Measurements from ENCODE around the gene SLC7A9. TPM values are rescaled to one million over a fixed set of nuclear protein-coding genes. Genes with fewer than 3 reads are reported as not detected.

SLC7A9 gene
- total RNA-seq, 4 donors from 2014 or later, result 0.96 TPM; not detected in 3

DNA sequence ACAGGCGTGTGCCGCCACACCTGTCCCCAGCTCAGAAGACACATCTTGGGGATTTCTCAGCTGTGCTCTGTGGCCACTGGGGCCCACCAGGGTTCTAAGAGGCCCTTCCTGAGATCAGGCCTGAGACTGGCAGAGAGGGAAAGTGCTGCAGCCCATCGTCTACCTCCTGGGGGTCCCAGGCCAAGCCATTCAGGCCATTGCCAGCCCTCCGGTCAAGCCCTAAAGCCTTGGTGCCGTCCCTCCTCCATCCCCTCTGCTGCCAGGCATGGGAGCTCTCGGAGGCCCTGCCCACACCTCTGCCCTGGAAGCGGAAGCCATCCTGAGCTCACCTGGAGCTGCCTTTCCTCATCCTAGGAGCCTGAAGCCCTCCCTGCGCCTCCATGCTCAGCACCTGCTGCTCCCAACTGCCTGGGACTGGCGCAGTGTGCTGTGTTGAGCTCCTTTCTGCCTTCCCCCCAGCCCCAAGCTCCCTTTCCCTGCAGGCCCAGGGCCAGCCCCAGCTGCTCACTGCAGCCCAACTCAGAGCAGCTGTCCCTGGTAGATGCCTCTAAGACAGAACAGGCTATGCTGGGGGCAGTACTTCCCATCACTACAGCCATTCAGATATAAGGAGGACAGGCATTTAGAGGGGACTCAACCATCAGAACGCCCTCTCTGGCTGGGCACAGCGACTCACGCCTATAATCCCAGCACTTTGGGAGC lies 2.9 kb downstream of the SLC7A9 start:
- Histone ChIP-seq H3K27me3 (peaks cover 15% of the 10 kb centered on the region), H3K4me1 (no peaks in the 10 kb centered on the region), H3K9me3 (no peaks in the 10 kb centered on the region), H3K4me3 (no peak overlapping the region), H3K27ac (no peak overlapping the region), H3K36me3 (no peaks in the 10 kb centered on the region)
- 100% methylated on average over 4 of the region's 12 CpGs; no CpG with 5 or more reads in 1 of the 2 donors for WGBS, 2 donors (ENCODE audit: low coverage in 1 of 2)
- ATAC-seq, result no peak
- TF ChIP-seq POLR2AphosphoS5 (IDR thresholded peaks at IDR 0.05), result no peak
- no peak for TF ChIP-seq POLR2A (IDR thresholded peaks at IDR 0.05)
- no peak for TF ChIP-seq EP300 (IDR thresholded peaks at IDR 0.05)
- TF ChIP-seq, protein P1, sequence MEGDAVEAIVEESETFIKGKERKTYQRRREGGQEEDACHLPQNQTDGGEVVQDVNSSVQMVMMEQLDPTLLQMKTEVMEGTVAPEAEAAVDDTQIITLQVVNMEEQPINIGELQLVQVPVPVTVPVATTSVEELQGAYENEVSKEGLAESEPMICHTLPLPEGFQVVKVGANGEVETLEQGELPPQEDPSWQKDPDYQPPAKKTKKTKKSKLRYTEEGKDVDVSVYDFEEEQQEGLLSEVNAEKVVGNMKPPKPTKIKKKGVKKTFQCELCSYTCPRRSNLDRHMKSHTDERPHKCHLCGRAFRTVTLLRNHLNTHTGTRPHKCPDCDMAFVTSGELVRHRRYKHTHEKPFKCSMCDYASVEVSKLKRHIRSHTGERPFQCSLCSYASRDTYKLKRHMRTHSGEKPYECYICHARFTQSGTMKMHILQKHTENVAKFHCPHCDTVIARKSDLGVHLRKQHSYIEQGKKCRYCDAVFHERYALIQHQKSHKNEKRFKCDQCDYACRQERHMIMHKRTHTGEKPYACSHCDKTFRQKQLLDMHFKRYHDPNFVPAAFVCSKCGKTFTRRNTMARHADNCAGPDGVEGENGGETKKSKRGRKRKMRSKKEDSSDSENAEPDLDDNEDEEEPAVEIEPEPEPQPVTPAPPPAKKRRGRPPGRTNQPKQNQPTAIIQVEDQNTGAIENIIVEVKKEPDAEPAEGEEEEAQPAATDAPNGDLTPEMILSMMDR (IDR thresholded peaks at IDR 0.05), result no peak

DNA sequence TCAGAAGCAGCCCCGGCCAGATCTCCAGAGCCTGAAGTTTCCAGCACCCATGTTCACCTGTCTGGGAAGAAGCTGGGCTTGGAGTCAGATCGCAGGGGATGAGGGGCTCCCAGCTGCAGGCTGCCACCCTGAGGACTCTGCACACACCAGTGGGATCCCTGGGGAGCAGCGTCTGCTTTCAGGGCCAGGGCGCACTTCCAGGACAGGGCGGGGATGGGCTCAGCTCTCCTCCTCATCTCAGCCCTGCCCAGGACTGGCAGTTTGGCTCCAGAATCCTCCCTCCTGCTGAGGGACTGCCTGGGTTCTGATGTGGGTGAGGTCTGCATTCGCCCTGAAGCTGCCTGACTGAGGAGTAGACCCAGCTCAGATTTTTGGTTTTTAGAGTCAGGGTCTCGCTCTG lies 3.5 kb downstream of the SLC7A9 start:
- no peaks in the 10 kb centered on the region for H3K36me3 ChIP-seq
- H3K27me3 ChIP-seq, result peaks cover 15% of the 10 kb centered on the region
- no peak for ATAC-seq
- H3K9me3 ChIP-seq, result no peaks in the 10 kb centered on the region
- H3K27ac ChIP-seq, result no peak overlapping the region
- H3K4me3 ChIP-seq, result no peak overlapping the region
- WGBS, 2 donors (ENCODE audit: low coverage in 1 of 2), result 88 to 100% methylated on average over 1 to 2 of the region's 7 CpGs
- no peaks in the 10 kb centered on the region for H3K4me1 ChIP-seq
- TF ChIP-seq POLR2A (IDR thresholded peaks at IDR 0.05), result no peak
- no peak for TF ChIP-seq EP300 (IDR thresholded peaks at IDR 0.05)
- TF ChIP-seq, protein P1 (IDR thresholded peaks at IDR 0.05), result no peak
- TF ChIP-seq POLR2AphosphoS5 (IDR thresholded peaks at IDR 0.05), result no peak

DNA sequence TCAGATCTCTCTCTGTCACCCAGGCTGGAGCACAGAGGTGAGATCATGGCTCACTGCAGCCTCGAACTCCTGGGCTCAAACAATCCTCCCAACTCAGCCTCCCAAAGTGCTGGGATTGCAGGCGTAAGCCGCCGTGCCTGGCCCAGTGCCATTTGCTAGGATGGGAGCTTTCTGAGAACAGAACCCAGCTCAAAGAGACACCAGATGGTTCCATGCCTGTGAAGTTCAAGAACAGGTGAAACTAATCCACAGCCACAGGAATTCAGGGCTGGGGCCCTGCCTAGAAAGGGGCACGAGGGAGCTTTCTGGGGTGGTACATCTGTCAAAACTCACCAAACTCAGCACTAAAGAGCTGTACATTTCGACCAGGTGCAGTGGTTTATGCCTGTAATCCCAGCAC lies 4.2 kb downstream of the SLC7A9 start:
- no peaks in the 10 kb centered on the region for H3K9me3 ChIP-seq
- 20% methylated on average over 2 of the region's 6 CpGs; no CpG with 5 or more reads in 1 of the 2 donors for WGBS, 2 donors (ENCODE audit: low coverage in 1 of 2)
- no peaks in the 10 kb centered on the region for H3K36me3 ChIP-seq
- no peak for ATAC-seq
- TF ChIP-seq POLR2AphosphoS5 (IDR thresholded peaks at IDR 0.05) (no peak), EP300 (IDR thresholded peaks at IDR 0.05) (no peak), POLR2A (IDR thresholded peaks at IDR 0.05) (no peak)
- TF ChIP-seq, protein P1 (IDR thresholded peaks at IDR 0.05), result no peak
- no peak overlapping the region for H3K4me3 ChIP-seq
- H3K27me3 ChIP-seq, result peaks cover 15% of the 10 kb centered on the region
- H3K27ac ChIP-seq, result no peak overlapping the region
- H3K4me1 ChIP-seq, result no peaks in the 10 kb centered on the region

DNA sequence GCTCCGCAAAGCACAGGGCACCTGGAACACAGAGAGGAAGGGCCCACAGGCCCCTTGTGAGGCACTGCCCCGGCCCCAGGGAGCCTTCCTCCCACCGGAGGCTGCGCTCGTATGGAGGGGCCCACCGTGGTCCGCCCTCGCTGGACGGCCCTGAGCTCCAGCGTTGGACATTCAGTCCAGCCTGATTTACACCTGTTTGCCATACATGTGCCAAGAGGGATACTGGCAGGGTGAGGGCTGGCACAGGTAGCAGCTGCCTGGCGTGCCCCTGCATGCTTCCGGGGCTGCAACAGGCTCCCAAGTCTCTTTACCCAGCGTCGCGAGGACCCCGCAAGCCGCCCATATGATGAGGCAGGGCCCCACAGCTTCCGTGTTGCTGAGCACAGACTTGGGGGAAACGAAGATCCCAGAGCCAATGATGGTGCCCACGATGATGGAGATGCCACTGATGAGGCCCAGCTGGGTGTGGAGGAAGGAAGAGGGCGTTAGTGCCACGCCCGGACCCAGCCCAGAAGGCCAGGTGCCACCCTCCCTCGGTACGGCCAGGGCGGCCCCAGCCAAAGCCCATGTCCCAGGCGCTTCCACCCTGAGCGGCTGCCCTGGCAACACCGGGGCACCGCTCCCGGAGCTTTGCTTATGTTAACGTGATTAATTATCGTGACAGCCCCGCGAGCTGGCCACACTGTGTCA lies 5.1 kb downstream of the SLC7A9 start:
- Histone ChIP-seq H3K9me3 (no peaks in the 10 kb centered on the region), H3K36me3 (no peaks in the 10 kb centered on the region), H3K4me3 (no peak overlapping the region), H3K4me1 (no peaks in the 10 kb centered on the region), H3K27ac (no peak overlapping the region), H3K27me3 (peaks cover 15% of the 10 kb centered on the region)
- no peak for ATAC-seq
- TF ChIP-seq POLR2A (IDR thresholded peaks at IDR 0.05) (no peak), POLR2AphosphoS5 (IDR thresholded peaks at IDR 0.05) (no peak), EP300 (IDR thresholded peaks at IDR 0.05) (no peak)
- TF ChIP-seq, protein P1 (IDR thresholded peaks at IDR 0.05), result no peak
- WGBS, 2 donors (ENCODE audit: low coverage in 1 of 2), result 9 to 73% methylated on average over 3 to 4 of the region's 35 CpGs

Measured in gastroesophageal sphincter (tissue), 4 donors.